Left lung (tissue), 10 donors: Measurements from ENCODE around the gene ABCB4. TPM values are rescaled to one million over a fixed set of nuclear protein-coding genes. Genes with fewer than 3 reads are reported as not detected.

Source experiments
- ATAC-seq: fragments of 200-7000 bp; cut with Tn5 transposase; one replicate; pipeline ENCODE4 v1.9.1; 2020; ENCODE audit warnings: moderate library complexity
- DNase-seq, 4 donors: peaks; one replicate each; pipeline ENCODE4 v3.0.0-alpha.2; 2013 to 2020
- H3K27ac ChIP-seq, 2 donors: fragments of 200-600 bp; sonication (generic) in 1 of 2; one replicate each; pipeline versions ENCODE4 v1.5.0 to v1.8.0; 2020 to 2021
- H3K27me3 ChIP-seq, 2 donors: fragments of 200-600 bp; sonication (generic) in 1 of 2; one replicate each; pipeline versions ENCODE4 v1.5.0 to v1.8.0; 2020 to 2021
- H3K36me3 ChIP-seq, 2 donors: fragments of 200-600 bp; sonication (generic) in 1 of 2; one replicate each; pipeline versions ENCODE4 v1.5.0 to v1.8.0; 2020 to 2021
- H3K4me1 ChIP-seq, 2 donors: fragments of 200-600 bp; one replicate each; pipeline ENCODE4 v1.8.0; 2021
- H3K4me3 ChIP-seq, 2 donors: fragments of 200-600 bp; sonication (generic) in 1 of 2; one replicate each; pipeline versions ENCODE4 v1.5.0 to v1.8.0; 2020 to 2021; ENCODE audit warnings: mild to moderate bottlenecking in 1 of 2
- H3K9me3 ChIP-seq, 2 donors: fragments of 200-600 bp; sonication (generic) in 1 of 2; one replicate each; pipeline versions ENCODE4 v1.5.0 to v1.8.0; 2020 to 2021
- intact Hi-C, 2 donors: fragments of 100-400 bp; cut with DNase I; formaldehyde crosslinking; loops; one replicate each; pipeline versions ENCODE4 v1.11.2 to v1.14.2; 2022
- polyA plus RNA-seq, 6 donors: library from polyadenylated mRNA; unstranded; fragments of 120-200 nt; gene quantifications; one replicate each; pipeline ENCODE4 v1.2.1, GENCODE V29; 2013; ENCODE audit not compliant: insufficient read length in 6 of 6
- total RNA-seq, 2 donors: library from RNA; stranded (reverse); fragmentation: NEBNext Ultra II Directional; extraction: Animal tissue kit (Norgen Biotek cat#: 25700); gene quantifications; one replicate each; pipeline ENCODE4 v1.2.1, GENCODE V29; 2021
- TF ChIP-seq, protein P1 (sequence below), 2 donors: fragments of 200-600 bp; sonication (generic) in 1 of 2; IDR thresholded peaks; one replicate each; pipeline versions ENCODE4 v1.5.0 to v1.8.0; 2021; ENCODE audit warnings: antibody characterized with exemption in 2 of 2
- donor health status: DM: no; HTN: yes; CAD: no.
- donor health status: DM: no; HTN: no; CAD: no.

The ABCB4 gene
- total and polyA plus RNA-seq, 8 donors: 0.16 to 1.8 (median 1.1) TPM

- no peak overlapping the region for H3K27ac ChIP-seq
- H3K36me3 ChIP-seq: no peaks in the 10 kb centered on the region
- H3K4me1 ChIP-seq: no peaks in the 10 kb centered on the region
- TF ChIP-seq, protein P1, sequence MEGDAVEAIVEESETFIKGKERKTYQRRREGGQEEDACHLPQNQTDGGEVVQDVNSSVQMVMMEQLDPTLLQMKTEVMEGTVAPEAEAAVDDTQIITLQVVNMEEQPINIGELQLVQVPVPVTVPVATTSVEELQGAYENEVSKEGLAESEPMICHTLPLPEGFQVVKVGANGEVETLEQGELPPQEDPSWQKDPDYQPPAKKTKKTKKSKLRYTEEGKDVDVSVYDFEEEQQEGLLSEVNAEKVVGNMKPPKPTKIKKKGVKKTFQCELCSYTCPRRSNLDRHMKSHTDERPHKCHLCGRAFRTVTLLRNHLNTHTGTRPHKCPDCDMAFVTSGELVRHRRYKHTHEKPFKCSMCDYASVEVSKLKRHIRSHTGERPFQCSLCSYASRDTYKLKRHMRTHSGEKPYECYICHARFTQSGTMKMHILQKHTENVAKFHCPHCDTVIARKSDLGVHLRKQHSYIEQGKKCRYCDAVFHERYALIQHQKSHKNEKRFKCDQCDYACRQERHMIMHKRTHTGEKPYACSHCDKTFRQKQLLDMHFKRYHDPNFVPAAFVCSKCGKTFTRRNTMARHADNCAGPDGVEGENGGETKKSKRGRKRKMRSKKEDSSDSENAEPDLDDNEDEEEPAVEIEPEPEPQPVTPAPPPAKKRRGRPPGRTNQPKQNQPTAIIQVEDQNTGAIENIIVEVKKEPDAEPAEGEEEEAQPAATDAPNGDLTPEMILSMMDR (IDR thresholded peaks at IDR 0.05): no peak
- ATAC-seq (no peak), DNase-seq (no peak)
- H3K27me3 ChIP-seq: no peaks in the 10 kb centered on the region
- no peaks in the 10 kb centered on the region for H3K9me3 ChIP-seq
- intact Hi-C loops: loop anchor here in 1 of 2 donors (10.0 kb wide), 1 partner anchor 96 kb away; no protein-coding TSS in a partner anchor
- H3K4me3 ChIP-seq: no peak overlapping the region
Measured at GRCh38 chr7:87411186-87411585, 64.3 kb downstream of the ABCB4 start.

- intact Hi-C loops: no loop called here
- H3K27me3 ChIP-seq: no peaks in the 10 kb centered on the region
- no peak for ATAC-seq
- no peak overlapping the region for H3K27ac ChIP-seq
- no peak overlapping the region for H3K4me3 ChIP-seq
- TF ChIP-seq, protein P1 (IDR thresholded peaks at IDR 0.05): no peak
- H3K9me3 ChIP-seq: no peaks in the 10 kb centered on the region
- no peaks in the 10 kb centered on the region for H3K4me1 ChIP-seq
- no peak for DNase-seq
- no peaks in the 10 kb centered on the region for H3K36me3 ChIP-seq
Measured at GRCh38 chr7:87404674-87405073, 70.8 kb downstream of the ABCB4 start.

DNA sequence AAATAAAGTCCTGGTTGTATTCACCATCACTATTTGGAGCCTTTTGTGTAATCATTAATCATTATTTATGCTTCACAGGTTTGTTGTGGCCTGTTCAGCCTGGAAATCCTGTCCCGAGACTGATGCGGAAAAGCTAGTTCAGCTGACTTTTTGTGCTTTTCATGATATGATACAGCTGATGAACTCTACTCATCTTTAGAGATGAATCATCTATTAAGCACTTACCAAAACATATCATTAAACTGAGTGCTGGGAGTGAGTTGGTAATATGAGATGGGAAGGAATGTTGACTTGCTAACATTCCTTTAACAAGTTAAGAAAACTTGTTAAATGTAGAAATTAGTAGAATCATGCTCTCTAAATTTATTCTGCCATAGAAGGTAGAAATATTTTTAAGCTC is 77.0 kb downstream of the ABCB4 start:
- Histone ChIP-seq H3K27ac (no peak overlapping the region), H3K4me1 (no peaks in the 10 kb centered on the region), H3K4me3 (no peak overlapping the region), H3K27me3 (no peaks in the 10 kb centered on the region), H3K36me3 (peaks cover 0 to 6% of the 10 kb centered on the region in 2 donors), H3K9me3 (no peaks in the 10 kb centered on the region)
- ATAC-seq (no peak), DNase-seq (no peak)
- TF ChIP-seq, protein P1 (IDR thresholded peaks at IDR 0.05): no peak
- intact Hi-C loops: no loop called here

DNA sequence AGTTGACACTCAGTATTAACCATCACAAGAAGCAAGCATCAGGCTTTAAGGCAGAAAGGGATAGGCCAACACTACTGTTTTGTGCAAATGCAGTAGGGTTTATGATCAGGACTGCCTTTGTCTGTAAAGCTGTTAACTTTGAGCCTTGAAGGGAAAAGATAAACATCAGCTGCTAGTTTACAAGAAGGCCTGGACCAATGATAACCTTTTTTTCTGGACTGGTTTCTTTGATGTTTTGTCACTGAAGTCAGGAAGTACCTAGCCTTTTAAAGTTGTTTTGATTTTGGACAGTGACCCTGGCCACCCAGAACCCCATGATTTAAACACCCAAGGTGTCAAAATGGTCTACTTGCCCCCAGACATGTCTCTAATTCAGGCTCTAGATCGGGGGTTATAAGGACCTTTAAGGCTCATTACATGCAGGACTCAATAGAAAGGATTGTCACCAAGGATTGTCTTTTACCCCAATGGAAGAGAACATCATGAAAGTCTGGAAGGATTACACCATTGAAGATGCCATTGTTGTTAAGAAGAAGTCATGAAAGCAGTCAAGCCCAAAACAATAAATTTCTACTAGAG is 79.9 kb downstream of the ABCB4 start:
- Histone ChIP-seq H3K36me3 (peaks cover 0 to 24% of the 10 kb centered on the region in 2 donors), H3K9me3 (no peaks in the 10 kb centered on the region)
- DNase-seq: no peak

DNA sequence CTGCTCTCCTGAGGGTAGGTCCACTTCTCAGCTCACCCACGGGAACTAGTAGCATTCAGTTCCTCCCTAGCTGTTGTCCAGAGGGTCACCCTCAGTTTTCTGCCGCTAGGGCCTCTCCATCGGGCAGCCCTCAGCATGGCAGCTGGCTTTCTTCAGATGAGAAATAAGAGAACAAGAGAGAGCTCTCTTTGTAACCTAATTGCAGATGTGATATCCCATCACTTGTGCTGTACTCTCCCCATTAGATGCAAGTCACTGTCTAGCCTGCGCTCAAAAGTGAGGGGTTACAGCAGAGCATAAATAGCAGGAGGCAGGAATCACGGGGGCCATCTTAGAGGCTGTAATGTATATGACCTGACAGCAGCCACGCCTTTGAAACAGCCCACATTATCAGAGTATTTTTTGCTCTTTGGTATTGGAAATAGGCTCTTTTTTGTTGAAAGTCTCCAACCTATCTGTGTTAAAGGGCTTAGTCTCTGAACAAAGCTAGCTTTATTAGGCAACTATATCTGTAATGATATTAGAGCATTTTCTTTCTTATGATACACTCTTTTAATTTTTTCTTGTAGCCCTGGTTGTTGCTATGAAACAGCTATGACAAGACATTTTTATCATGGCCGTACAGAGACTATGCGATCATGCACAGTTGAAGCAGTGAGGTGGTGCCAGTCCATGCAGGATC is 84.3 kb downstream of the ABCB4 start:
- no peak for ATAC-seq
- intact Hi-C loops: no loop called here
- no peaks in the 10 kb centered on the region for H3K9me3 ChIP-seq
- H3K27me3 ChIP-seq: no peaks in the 10 kb centered on the region
- no peak overlapping the region for H3K4me3 ChIP-seq
- TF ChIP-seq, protein P1 (IDR thresholded peaks at IDR 0.05): no peak
- H3K27ac ChIP-seq: no peak overlapping the region
- peaks cover 0 to 43% of the 10 kb centered on the region in 2 donors for H3K36me3 ChIP-seq
- no peaks in the 10 kb centered on the region for H3K4me1 ChIP-seq
- DNase-seq: no peak

More for the DNA sequence above, 79.9 kb downstream of the ABCB4 start:
- Histone ChIP-seq H3K27ac (no peak overlapping the region), H3K4me3 (no peak overlapping the region), H3K27me3 (no peaks in the 10 kb centered on the region), H3K4me1 (no peaks in the 10 kb centered on the region)
- intact Hi-C loops: no loop called here
- TF ChIP-seq, protein P1 (IDR thresholded peaks at IDR 0.05): no peak
- no peak for ATAC-seq
